OCI-LY1 (cell line): ENCODE measurements around the gene DOLPP1.

ENCODE experiments used
- H2AFZ ChIP-seq: fragments of 200-600 bp; sonication (generic), shearing (Covaris generic); 2 replicates; pipeline ENCODE4 v1.6.0; 2014; ENCODE audit warnings: antibody characterized with exemption, mild to moderate bottlenecking, low read length
- H3F3A ChIP-seq: fragments of 200-600 bp; sonication (generic), shearing (Covaris generic); 2 replicates; pipeline ENCODE4 v1.6.0; 2014; ENCODE audit warnings: mild to moderate bottlenecking, antibody characterized with exemption, low read length, moderate library complexity; ENCODE audit not compliant: insufficient read depth
- H3K27ac ChIP-seq: fragments of 200-600 bp; sonication (generic); 2 replicates; pipeline ENCODE4 v1.5.1; 2014; ENCODE audit warnings: low read length, mixed run types, mild to moderate bottlenecking, low read depth; ENCODE audit not compliant: poor library complexity, severe bottlenecking
- H3K27me3 ChIP-seq: fragments of 200-600 bp; sonication (generic); 2 replicates; pipeline ENCODE4 v1.6.0; 2014; ENCODE audit warnings: antibody characterized with exemption, mild to moderate bottlenecking, low read length, moderate library complexity; ENCODE audit not compliant: insufficient read depth
- H3K36me3 ChIP-seq: fragments of 200-600 bp; sonication (generic); 2 replicates; pipeline ENCODE4 v1.6.1; 2014; ENCODE audit warnings: mild to moderate bottlenecking, antibody characterized with exemption, low read length, moderate library complexity, mixed read lengths; ENCODE audit not compliant: insufficient read depth
- H3K4me1 ChIP-seq: fragments of 200-600 bp; sonication (generic); 2 replicates; pipeline ENCODE4 v1.5.1; 2014; ENCODE audit warnings: mild to moderate bottlenecking, low read length, moderate library complexity; ENCODE audit not compliant: insufficient read depth, severe bottlenecking
- H3K4me2 ChIP-seq: fragments of 200-600 bp; sonication (generic), shearing (Covaris generic); 2 replicates; pipeline ENCODE4 v1.6.1; 2014; ENCODE audit warnings: low read length
- H3K4me3 ChIP-seq: fragments of 200-600 bp; sonication (generic); 2 replicates; pipeline ENCODE4 v1.5.1; 2014; ENCODE audit warnings: low read length, low read depth, mild to moderate bottlenecking, mixed read lengths; ENCODE audit not compliant: poor library complexity, severe bottlenecking
- H3K79me2 ChIP-seq: fragments of 200-600 bp; shearing (Covaris generic); 2 replicates; pipeline ENCODE4 v1.6.1; 2016; ENCODE audit warnings: mixed run types, low read length, mixed read lengths; ENCODE audit not compliant: insufficient read depth
- H3K9ac ChIP-seq: fragments of 200-600 bp; sonication (generic), shearing (Covaris generic); 2 replicates; pipeline ENCODE4 v1.6.1; 2014; ENCODE audit warnings: mild to moderate bottlenecking, low read length, mixed read lengths
- H3K9me2 ChIP-seq: fragments of 200-600 bp; sonication (generic), shearing (Covaris generic); 2 replicates; pipeline ENCODE4 v1.6.1; 2014; ENCODE audit warnings: low read depth, mild to moderate bottlenecking, low read length, mixed read lengths
- H3K9me3 ChIP-seq: fragments of 200-600 bp; shearing (Covaris generic); 2 replicates; pipeline ENCODE4 v1.6.1; 2014; ENCODE audit warnings: low read length, mixed read lengths
- H4K20me1 ChIP-seq: fragments of 200-600 bp; sonication (generic), shearing (Covaris generic); 2 replicates; pipeline ENCODE4 v1.6.0; 2016; ENCODE audit warnings: mild to moderate bottlenecking, low read length; ENCODE audit not compliant: insufficient read depth
- CTCF ChIP-seq: fragments of 200-600 bp; sonication (generic), shearing (Covaris generic); IDR thresholded peaks from 2 replicates; pipeline ENCODE4 v1.5.1; 2017; ENCODE audit warnings: mild to moderate bottlenecking, antibody characterized with exemption, low read length, moderate library complexity, mixed read lengths
- EZH2 ChIP-seq: fragments of 200-600 bp; sonication (generic), shearing (Covaris generic); IDR thresholded peaks from 2 replicates; pipeline ENCODE4 v1.8.0; 2017; ENCODE audit warnings: borderline replicate concordance, mixed run types, mild to moderate bottlenecking, antibody characterized with exemption, low read length, moderate library complexity, mixed read lengths

Gene DOLPP1

GRCh38 chr9:129103595-129103965, 22.7 kb downstream of the DOLPP1 start:
- Histone ChIP-seq H3K9ac (no peak overlapping the region), H3K9me3 (no peaks in the 10 kb centered on the region), H3K36me3 (no peaks in the 10 kb centered on the region), H2AFZ (no peak overlapping the region), H3K27me3 (0 out of 2 replicates have a peak, but pooled peaks cover 7% of the 10 kb centered on the region), H3K27ac (no peak overlapping the region), H3K9me2 (no peaks in the 10 kb centered on the region), H4K20me1 (no peaks in the 10 kb centered on the region), H3K79me2 (no peaks in the 10 kb centered on the region), H3F3A (no peaks in the 10 kb centered on the region), H3K4me2 (no peak overlapping the region), H3K4me3 (no peak overlapping the region), H3K4me1 (peaks cover 9% of the 10 kb centered on the region)
- TF ChIP-seq CTCF, result no peak
- TF ChIP-seq EZH2, result no peak

DNA sequence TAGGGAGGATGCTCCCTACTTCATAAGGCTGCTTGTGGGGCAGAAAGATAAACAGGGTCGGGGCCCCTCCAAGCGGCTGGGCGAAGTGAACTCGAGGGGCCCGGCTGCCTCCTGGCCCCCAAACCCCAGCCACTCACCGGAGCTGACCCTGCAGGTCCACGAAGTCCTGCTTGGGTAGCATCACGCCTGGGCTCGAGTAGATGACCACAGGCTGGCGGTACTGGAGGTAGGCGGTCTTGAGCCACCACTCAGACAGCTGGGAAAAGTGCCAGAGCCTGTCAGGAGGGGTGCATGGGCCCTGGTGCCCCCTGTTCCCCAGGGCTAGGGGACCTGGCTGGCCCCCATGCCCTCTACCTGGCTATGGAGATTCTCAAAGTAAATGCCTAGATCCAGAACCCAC, 23.1 kb downstream of the DOLPP1 start:
- TF ChIP-seq CTCF (no peak), EZH2 (no peak)
- H4K20me1 ChIP-seq, result no peaks in the 10 kb centered on the region
- H3K9me3 ChIP-seq, result no peaks in the 10 kb centered on the region

DNA sequence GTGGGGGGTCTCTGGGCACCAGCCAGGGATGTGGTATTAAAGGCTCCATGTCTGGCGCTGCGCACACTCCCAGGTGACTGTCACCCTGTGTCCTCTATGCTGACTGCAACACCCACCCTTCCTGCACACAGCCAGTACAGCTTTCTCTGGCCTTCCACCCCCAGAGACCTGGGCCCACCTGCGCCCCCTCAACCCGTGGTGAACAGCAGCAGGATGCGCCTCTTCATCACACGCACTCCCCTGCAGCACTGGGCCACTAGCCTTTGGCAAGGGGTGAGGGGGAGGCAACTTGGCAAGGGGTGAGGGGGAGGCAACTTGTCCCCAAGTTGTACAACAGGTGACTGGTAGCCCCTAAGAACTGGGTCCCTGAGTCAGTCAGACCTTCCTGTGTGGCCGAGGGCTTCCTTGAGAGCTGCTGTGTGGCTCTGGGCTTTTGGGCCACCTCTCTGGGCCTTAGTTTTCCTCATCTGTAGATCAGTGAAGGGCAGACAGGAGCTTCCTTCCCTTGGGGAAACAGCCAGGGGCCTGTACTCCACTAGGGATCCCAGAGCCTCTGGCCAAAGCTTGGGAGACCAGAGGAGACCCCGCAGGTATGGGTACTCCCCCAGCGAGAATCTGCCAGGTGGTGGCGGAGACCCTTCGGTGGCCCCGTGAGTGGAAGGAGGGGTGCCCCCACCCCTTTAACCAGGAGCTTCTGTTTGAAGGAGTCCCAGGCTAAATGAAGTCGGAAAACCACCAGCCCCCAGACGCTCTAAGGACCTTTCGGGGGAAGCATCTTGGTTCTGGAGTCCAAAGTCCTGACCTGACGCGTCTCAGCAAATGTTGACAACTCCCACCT, 25.2 kb downstream of the DOLPP1 start:
- H4K20me1 ChIP-seq, result no peaks in the 10 kb centered on the region
- H3K9me3 ChIP-seq, result no peaks in the 10 kb centered on the region
- no peak overlapping the region for H3K4me2 ChIP-seq
- H3K36me3 ChIP-seq, result no peaks in the 10 kb centered on the region
- H3K9me2 ChIP-seq, result no peaks in the 10 kb centered on the region
- no peak overlapping the region for H3K27ac ChIP-seq
- H3K79me2 ChIP-seq, result no peaks in the 10 kb centered on the region
- no peak overlapping the region for H3K9ac ChIP-seq
- peaks cover 7% of the 10 kb centered on the region for H3K4me1 ChIP-seq
- H3K27me3 ChIP-seq, result 0 out of 2 replicates have a peak, but pooled peaks cover 7% of the 10 kb centered on the region
- H3K4me3 ChIP-seq, result no peak overlapping the region
- H3F3A ChIP-seq, result no peaks in the 10 kb centered on the region
- H2AFZ ChIP-seq, result no peak overlapping the region
- no peak for TF ChIP-seq EZH2
- no peak for TF ChIP-seq CTCF

More for the DNA sequence above, 23.1 kb downstream of the DOLPP1 start:
- Histone ChIP-seq H3K36me3 (no peaks in the 10 kb centered on the region), H3F3A (no peaks in the 10 kb centered on the region), H3K79me2 (no peaks in the 10 kb centered on the region), H3K9me2 (no peaks in the 10 kb centered on the region), H3K9ac (no peak overlapping the region), H3K4me3 (no peak overlapping the region), H3K27ac (no peak overlapping the region), H2AFZ (no peak overlapping the region), H3K27me3 (0 out of 2 replicates have a peak, but pooled peaks cover 7% of the 10 kb centered on the region), H3K4me2 (no peak overlapping the region), H3K4me1 (peaks cover 9% of the 10 kb centered on the region)
